NOMO-1 treated with DMSO at 0.1 percent for 48 hours (cell line): Measurements from ENCODE around the gene GRN.
A peak's percentile ranks its signal among the peaks of the same experiment; 100 is the strongest.

ENCODE experiments used
- DNase-seq: peaks from one replicate; lab custom pipeline; 2025; ENCODE audit not compliant: unreplicated experiment; lab: John Stamatoyannopoulos, UW

The GRN gene

GRCh38 chr17:44344939-44345453 lies at the start of gene GRN:
Gene GRN (plus strand): TSS chr17:44345302. CDS start chr17:44349165, 3,863 bp downstream.
- DNase-seq = peak; percentile 98

- no peak for DNase-seq
Observed at GRCh38 chr17:44297975-44298374, 47.1 kb upstream of the GRN start.

- no peak for DNase-seq
Observed at GRCh38 chr17:44304651-44305050, 40.5 kb upstream of the GRN start.

GRCh38 chr17:44307387-44308186 lies 37.5 kb upstream of the GRN start:
- DNase-seq = no peak

GRCh38 chr17:44308320-44308818 lies 36.7 kb upstream of the GRN start, which contains the start of gene RUNDC3A:
Gene RUNDC3A (plus strand): TSS chr17:44308601. CDS start chr17:44308833, 232 bp downstream.
- peak; percentile 32 for DNase-seq

- no peak for DNase-seq
Observed at GRCh38 chr17:44308865-44309264, 36.2 kb upstream of the GRN start.

GRCh38 chr17:44309472-44309871 lies 35.6 kb upstream of the GRN start:
- DNase-seq = no peak

GRCh38 chr17:44310188-44310587 lies 34.9 kb upstream of the GRN start:
- peak; percentile 15 for DNase-seq

GRCh38 chr17:44310609-44311376 lies 34.3 kb upstream of the GRN start:
- no peak for DNase-seq

GRCh38 chr17:44311562-44312181 lies 33.4 kb upstream of the GRN start:
- no peak for DNase-seq

GRCh38 chr17:44312396-44313104 lies 32.6 kb upstream of the GRN start:
- DNase-seq = no peak

GRCh38 chr17:44314031-44314430 lies 31.1 kb upstream of the GRN start:
- DNase-seq = no peak

GRCh38 chr17:44314524-44314868 lies 30.6 kb upstream of the GRN start:
- no peak for DNase-seq

GRCh38 chr17:44314869-44315661 lies 30.0 kb upstream of the GRN start:
- no peak for DNase-seq

- DNase-seq = no peak
Observed at GRCh38 chr17:44315760-44316731, 29.1 kb upstream of the GRN start.

GRCh38 chr17:44317545-44317944 lies 27.6 kb upstream of the GRN start:
- no peak for DNase-seq

- DNase-seq = no peak
Observed at GRCh38 chr17:44318077-44318892, 26.8 kb upstream of the GRN start.

- no peak for DNase-seq
Observed at GRCh38 chr17:44320066-44320465, 25.0 kb upstream of the GRN start.
